Measurements from ENCODE around the gene TBC1D5.

The TBC1D5 gene

DNA sequence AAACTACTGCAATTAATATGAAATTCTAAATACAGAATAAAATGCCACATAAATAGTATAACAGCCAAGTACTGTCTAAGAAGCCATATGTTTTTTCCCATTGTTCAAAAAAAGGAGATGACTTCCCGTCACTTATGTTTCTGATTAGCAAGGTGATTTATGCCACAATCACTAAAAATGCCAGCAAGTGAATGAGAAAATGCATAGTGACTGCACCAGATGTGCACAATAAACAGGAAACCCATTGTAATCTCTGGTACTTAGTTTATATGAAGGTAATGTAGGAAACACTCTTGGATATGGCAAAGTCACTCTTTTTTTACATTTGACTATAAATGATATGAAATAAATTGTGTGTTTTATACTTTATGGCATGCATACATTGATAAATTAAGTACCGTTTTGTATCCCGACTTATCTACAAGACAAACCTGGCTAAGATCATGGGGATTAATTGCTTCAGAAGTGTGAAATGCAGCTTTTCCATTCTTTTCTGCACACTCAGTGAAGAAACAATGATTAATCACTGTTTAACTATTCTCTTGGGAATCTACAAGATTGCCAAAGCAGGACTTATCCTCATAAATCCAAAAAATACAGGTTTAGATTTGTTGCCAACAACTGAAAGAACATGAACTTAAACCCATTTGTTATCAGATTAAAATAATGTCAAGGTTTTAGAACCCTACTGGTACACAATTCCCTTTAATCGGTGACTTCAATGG, 164.5 kb downstream of the TBC1D5 start:
- no peak overlapping the region for H3K4me3 ChIP-seq (ENCODE audit: low read depth, low read length)
- no peak for TF ChIP-seq CTCF (IDR thresholded peaks at IDR 0.05; ENCODE audit: borderline replicate concordance, insufficient read depth, low read depth, low read length)

DNA sequence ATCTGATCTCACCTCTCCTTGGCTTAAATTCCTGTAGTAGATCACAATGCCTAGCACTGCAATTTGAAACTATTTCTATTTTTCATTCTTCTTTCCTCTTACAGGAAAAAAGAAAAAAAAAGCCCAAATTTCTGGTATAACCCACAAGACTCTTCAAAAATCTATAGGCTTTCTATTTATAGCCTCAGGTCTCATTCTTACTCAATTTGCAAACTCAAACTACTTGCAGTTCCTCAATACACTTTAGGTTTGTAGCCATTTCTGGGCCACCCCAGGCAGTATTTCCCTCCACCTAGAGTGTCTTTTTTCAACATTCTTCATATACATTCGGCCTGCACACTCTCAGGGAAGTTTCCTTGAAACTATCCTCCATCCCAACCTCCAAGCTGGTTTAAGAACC, 169.0 kb downstream of the TBC1D5 start:
- no peak for TF ChIP-seq CTCF (IDR thresholded peaks at IDR 0.05; ENCODE audit: borderline replicate concordance, insufficient read depth, low read depth, low read length)
- no peak overlapping the region for H3K4me3 ChIP-seq (ENCODE audit: low read depth, low read length)

DNA sequence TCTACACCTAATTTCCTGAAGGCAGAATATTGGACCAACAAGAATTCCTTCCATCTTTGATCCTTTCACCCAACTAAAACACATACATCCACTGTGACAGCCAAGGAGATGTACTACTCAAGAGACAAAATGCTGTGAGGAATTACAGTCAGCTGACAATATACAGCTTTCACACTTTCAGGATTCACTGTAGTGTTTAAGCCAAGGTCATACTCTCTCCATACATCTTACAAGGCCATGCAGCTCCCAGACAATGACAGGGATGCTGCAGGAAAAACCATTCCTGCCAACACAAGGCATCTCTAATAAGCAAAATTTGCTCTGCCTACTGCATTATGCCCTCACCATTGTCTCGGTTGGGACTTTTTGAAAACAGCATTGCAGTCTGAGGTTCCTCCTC, 170.7 kb downstream of the TBC1D5 start:
- TF ChIP-seq CTCF (IDR thresholded peaks at IDR 0.05; ENCODE audit: borderline replicate concordance, insufficient read depth, low read depth, low read length) = no peak
- H3K4me3 ChIP-seq (ENCODE audit: low read depth, low read length) = no peak overlapping the region

DNA sequence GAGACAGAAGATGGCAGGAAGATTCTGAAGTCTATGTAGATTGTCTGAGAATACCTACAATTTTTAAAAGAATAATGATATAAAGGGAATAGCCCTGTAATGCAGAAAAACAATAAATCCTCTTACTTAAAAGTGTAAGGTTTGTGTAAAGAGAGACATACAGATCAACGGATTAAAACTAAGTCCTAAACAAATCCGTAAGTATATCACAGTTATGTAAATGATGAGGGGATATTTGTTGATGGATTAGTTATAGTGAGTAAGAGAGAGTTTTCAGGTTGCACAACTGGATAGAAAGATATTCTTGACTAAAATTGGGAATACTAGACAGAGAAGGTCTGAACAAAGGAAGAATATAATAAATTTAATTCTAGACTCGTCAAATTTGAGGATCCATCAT, 179.6 kb downstream of the TBC1D5 start:
- H3K4me3 ChIP-seq (ENCODE audit: low read depth, low read length) = no peak overlapping the region
- TF ChIP-seq CTCF (IDR thresholded peaks at IDR 0.05; ENCODE audit: borderline replicate concordance, insufficient read depth, low read depth, low read length) = no peak

DNA sequence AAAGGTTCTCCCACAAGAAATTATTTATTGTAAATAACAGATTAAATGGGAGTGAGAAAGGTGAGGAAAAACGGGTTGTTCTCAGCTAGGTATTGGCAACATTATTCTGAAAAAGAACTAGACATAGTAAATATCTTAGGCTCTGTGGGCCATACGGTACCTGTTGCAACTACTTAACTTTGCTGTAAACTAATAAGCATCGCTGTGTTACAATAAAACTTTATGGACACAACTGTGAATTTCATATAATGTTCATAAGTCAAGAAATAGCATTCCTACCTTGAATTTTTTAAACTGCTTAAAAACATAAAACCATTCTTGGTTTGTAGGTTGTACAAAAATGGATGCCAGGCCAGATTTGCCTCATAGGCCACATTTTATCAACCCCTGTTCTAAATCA, 183.9 kb downstream of the TBC1D5 start:
- H3K4me3 ChIP-seq (ENCODE audit: low read depth, low read length) = no peak overlapping the region
- TF ChIP-seq CTCF (IDR thresholded peaks at IDR 0.05; ENCODE audit: borderline replicate concordance, insufficient read depth, low read depth, low read length) = no peak

DNA sequence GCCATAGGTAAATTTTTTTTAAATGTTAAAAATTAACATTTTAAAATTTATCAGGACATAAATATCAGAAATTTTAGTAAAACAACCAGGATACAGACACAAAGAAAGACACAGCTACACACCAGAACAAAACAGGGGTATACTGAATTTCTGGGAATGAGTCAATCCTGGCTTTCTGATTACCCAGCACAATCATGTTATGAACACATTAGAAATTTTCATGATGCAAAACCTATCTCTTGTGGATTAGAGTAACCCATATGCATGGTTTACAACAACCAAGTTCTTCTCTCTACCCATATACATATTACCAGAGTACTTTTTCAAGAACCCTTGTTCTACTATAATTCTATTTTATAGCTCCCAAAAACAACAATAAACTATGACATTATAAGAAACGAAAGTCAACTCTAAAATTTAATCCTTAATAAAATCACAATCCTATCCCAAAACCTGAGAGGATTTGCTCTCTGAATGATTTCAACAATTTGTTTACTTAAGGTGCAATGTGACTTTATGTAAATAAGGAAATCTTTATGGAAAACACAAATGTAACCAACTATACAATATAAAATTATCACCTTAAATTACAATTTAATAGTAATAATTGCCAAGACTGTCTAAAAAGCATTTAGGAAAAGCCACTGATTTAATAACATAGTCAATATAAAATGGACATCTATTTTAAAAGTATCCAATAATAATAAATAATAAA, 184.5 kb downstream of the TBC1D5 start:
- TF ChIP-seq CTCF (IDR thresholded peaks at IDR 0.05; ENCODE audit: borderline replicate concordance, insufficient read depth, low read depth, low read length) = no peak
- no peak overlapping the region for H3K4me3 ChIP-seq (ENCODE audit: low read depth, low read length)

DNA sequence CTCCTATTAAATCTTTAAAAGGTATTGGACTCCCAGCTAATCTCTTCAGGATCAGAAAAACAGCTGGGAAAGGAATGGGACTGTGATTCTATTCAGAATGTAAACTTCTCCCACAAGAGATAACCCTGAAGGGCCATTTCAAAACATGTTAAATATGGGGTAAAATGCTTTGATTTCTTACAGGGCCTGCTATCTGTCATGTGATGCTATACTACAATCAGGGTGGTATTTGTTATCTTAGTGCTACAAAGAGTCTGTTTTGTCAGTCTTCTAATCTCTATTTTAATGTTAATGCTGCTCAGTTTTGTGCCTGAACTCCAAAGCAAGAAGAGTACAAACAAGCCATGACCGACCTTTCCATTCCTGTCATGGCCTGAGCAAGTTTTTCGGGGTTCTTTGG, 186.9 kb downstream of the TBC1D5 start:
- TF ChIP-seq CTCF (IDR thresholded peaks at IDR 0.05; ENCODE audit: borderline replicate concordance, insufficient read depth, low read depth, low read length) = no peak
- no peak overlapping the region for H3K4me3 ChIP-seq (ENCODE audit: low read depth, low read length)

Data from GM12875 (cell line).